Measurements from ENCODE around the gene TMCC3.
A peak's percentile ranks its signal among the peaks of the same experiment; 100 is the strongest.

DNA sequence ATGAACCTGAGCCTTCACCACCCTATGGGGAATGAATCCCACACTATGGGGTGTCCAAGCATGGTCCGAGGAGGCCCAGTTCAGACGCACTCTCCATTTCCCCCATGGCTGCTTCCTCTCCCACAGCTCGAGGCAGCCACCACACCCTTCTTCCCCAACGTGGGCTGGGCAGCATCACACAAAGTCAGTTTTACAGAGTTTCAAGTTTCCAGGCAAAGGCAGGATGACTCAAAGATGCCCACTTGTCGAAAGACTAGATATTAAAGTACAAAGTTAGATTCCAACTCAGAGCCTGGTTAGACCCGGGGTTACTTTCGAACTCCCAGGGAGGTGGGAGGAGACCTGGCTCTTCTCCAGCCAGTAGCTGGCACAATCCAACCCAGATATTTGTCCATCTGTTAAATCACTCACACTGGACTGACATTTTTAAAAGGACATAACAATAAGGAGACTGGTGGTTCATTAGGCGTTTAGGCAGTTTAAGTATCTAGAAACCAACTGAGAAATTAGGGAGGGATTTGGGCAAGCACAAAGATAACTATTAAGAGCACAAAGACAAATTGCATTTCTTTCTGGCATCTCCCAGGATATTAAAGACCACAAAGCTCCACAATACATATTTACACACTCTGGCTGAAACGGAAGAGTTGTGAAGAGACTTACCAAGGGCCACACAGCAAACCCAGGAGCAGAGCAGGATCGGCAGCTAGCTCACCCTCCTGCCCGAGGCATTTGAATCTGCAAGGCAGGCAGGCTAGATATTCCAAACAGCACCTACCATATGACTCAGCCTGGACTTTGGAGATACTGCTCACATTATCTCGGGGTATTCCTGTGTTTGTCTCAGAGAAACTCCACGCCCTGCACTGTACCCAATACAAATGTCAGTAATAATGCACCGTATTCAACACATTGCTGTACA is 34.8 kb downstream of the TMCC3 start:
- TF ChIP-seq CTCF (IDR thresholded peaks at IDR 0.05; ENCODE audit: low read depth, low read length, missing input control) (no peak), SP1 (IDR thresholded peaks at IDR 0.05) (peak; percentile 73), REST (IDR thresholded peaks at IDR 0.05) (peak; percentile 22), EGR1 (IDR thresholded peaks at IDR 0.05; ENCODE audit: low read depth in 2 of 2) (no peak), TAF1 (conservative IDR thresholded peaks at IDR 0.05) (no peak), GABPA (IDR thresholded peaks at IDR 0.05 in 1 of 2, conservative IDR thresholded peaks at IDR 0.05 in 1 of 2) (no peak)

Data from liver (tissue), 3 donors.